GM23338 (cell line): Measurements from ENCODE around the gene UVRAG. TPM values are rescaled to one million over a fixed set of nuclear protein-coding genes. Genes with fewer than 3 reads are reported as not detected.

ENCODE experiments used
- ATAC-seq: fragments of 200-7000 bp; cut with Tn5 transposase; 3 replicates; pipeline ENCODE4 v1.9.1; 2020
- DNase-seq: peaks from one replicate; pipeline ENCODE4 v3.0.0-alpha.2; 2015; ENCODE audit warnings: low spot score
- H2AFZ ChIP-seq: fragments of 200-600 bp; sonication (generic); 2 replicates; pipeline ENCODE4 v1.8.0; 2016; ENCODE audit warnings: antibody characterized with exemption, mild to moderate bottlenecking, moderate library complexity
- H3F3A ChIP-seq: fragments of 200-600 bp; sonication (generic); replicated peaks from 2 replicates; pipeline ENCODE4 v1.8.0; 2017; ENCODE audit warnings: antibody characterized with exemption, mixed run types, low read depth
- H3K27ac ChIP-seq: fragments of 200-600 bp; sonication (generic); 2 replicates; pipeline ENCODE4 v1.6.1; 2016; ENCODE audit warnings: low read depth
- H3K27me3 ChIP-seq: fragments of 200-600 bp; sonication (generic); 2 replicates; pipeline ENCODE4 v1.8.0; 2016; ENCODE audit warnings: mild to moderate bottlenecking, mixed run types, moderate library complexity; ENCODE audit not compliant: insufficient read depth
- H3K36me3 ChIP-seq: fragments of 200-600 bp; sonication (generic); 2 replicates; pipeline ENCODE4 v1.8.0; 2016; ENCODE audit warnings: mild to moderate bottlenecking; ENCODE audit not compliant: insufficient read depth
- H3K4me1 ChIP-seq: fragments of 200-600 bp; sonication (generic); 2 replicates; pipeline ENCODE4 v1.8.0; 2016; ENCODE audit warnings: mild to moderate bottlenecking, moderate library complexity; ENCODE audit not compliant: insufficient read depth
- H3K4me2 ChIP-seq: fragments of 200-600 bp; sonication (generic); 2 replicates; pipeline ENCODE4 v1.7.1; 2017; ENCODE audit warnings: mixed run types
- H3K4me3 ChIP-seq: fragments of 200-600 bp; sonication (generic); 2 replicates; pipeline ENCODE4 v1.6.1; 2016; ENCODE audit warnings: mixed run types
- H3K79me2 ChIP-seq: fragments of 200-600 bp; sonication (generic); replicated peaks from 2 replicates; pipeline ENCODE4 v1.8.0; 2017; ENCODE audit warnings: mild to moderate bottlenecking; ENCODE audit not compliant: insufficient read depth
- H3K9me2 ChIP-seq: fragments of 200-600 bp; sonication (generic); 2 replicates; pipeline ENCODE4 v1.8.0; 2017; ENCODE audit not compliant: insufficient read depth
- H4K20me1 ChIP-seq: fragments of 200-600 bp; sonication (generic); replicated peaks from 2 replicates; pipeline ENCODE4 v1.8.0; 2017; ENCODE audit warnings: mild to moderate bottlenecking; ENCODE audit not compliant: insufficient read depth
- H3K27ac Mint-ChIP-seq: 2 replicates; pipeline ENCODE4 v1.8.0; 2020; ENCODE audit warnings: inconsistent platforms, mild to moderate bottlenecking, moderate library complexity, mixed read lengths
- H3K27me3 Mint-ChIP-seq: 3 replicates; pipeline ENCODE4 v1.8.0; 2022; ENCODE audit warnings: low read depth, mild to moderate bottlenecking, moderate library complexity, mixed read lengths, inconsistent platforms; ENCODE audit not compliant: insufficient read depth, poor library complexity
- H3K36me3 Mint-ChIP-seq: 3 replicates; pipeline ENCODE4 v1.8.0; 2021; ENCODE audit warnings: low read depth, mild to moderate bottlenecking, inconsistent platforms, moderate library complexity, mixed read lengths
- H3K4me1 Mint-ChIP-seq: 3 replicates; pipeline ENCODE4 v1.8.0; 2020; ENCODE audit warnings: mild to moderate bottlenecking, inconsistent platforms, mixed read lengths
- H3K4me3 Mint-ChIP-seq: 3 replicates; pipeline ENCODE4 v1.8.0; 2021; ENCODE audit warnings: moderate library complexity, mild to moderate bottlenecking, inconsistent platforms, mixed read lengths
- H3K9me3 Mint-ChIP-seq: 3 replicates; pipeline ENCODE4 v1.8.0; 2020; ENCODE audit warnings: moderate library complexity, mild to moderate bottlenecking, inconsistent platforms, mixed read lengths
- CREB1 ChIP-seq: fragments of 250-450 bp; sonication (Bioruptor Pico); IDR thresholded peaks from 2 replicates; pipeline ENCODE4 v1.5.0; 2020; ENCODE audit warnings: low read depth, mild to moderate bottlenecking, moderate library complexity
- ETS1 ChIP-seq: IDR thresholded peaks from 2 replicates; pipeline ENCODE4 v1.6.1; 2016; ENCODE audit warnings: antibody characterized with exemption
- EZH2 ChIP-seq: fragments of 200-600 bp; sonication (generic); IDR thresholded peaks from one replicate; pipeline ENCODE4 v1.8.0; 2017; ENCODE audit warnings: antibody characterized with exemption, mild to moderate bottlenecking, low read depth; ENCODE audit not compliant: unreplicated experiment
- EZH2phosphoT487 ChIP-seq: fragments of 200-600 bp; sonication (generic); IDR thresholded peaks from one replicate; pipeline ENCODE4 v1.8.1; 2018; ENCODE audit warnings: antibody characterized with exemption; ENCODE audit not compliant: unreplicated experiment
- POLR2AphosphoS5 ChIP-seq: IDR thresholded peaks from 2 replicates; pipeline ENCODE4 v1.6.1; 2016; ENCODE audit warnings: antibody characterized with exemption, low read depth
- STAT1 ChIP-seq: IDR thresholded peaks from one replicate; pipeline ENCODE4 v1.6.1; 2016; ENCODE audit warnings: antibody characterized with exemption; ENCODE audit not compliant: unreplicated experiment
- ZNF114 ChIP-seq: fragments of 250-450 bp; sonication (Bioruptor Pico); IDR thresholded peaks from 2 replicates; pipeline ENCODE4 v1.5.0; 2020; ENCODE audit warnings: mild to moderate bottlenecking, moderate library complexity
- ZNF331 ChIP-seq: fragments of 250-450 bp; sonication (Bioruptor Pico); IDR thresholded peaks from 2 replicates; pipeline ENCODE4 v1.5.0; 2020; ENCODE audit warnings: low read depth, mild to moderate bottlenecking, moderate library complexity
- polyA plus RNA-seq: library from polyadenylated mRNA; unstranded; fragments of >200 nt; fragmentation: Nextera tagmentation; extraction: Ambion mirVana; gene quantifications from 2 replicates; pipeline ENCODE4 v1.2.1, GENCODE V29; 2016
- total RNA-seq: library from RNA; depleted of rRNA; stranded (reverse); fragments of >200 nt; shearing (Covaris generic); gene quantifications from 2 replicates; pipeline ENCODE4 v1.2.3, GENCODE V29; 2014
- TF ChIP-seq, protein P1 (sequence below): fragments of 250-450 bp; sonication (Bioruptor Pico); IDR thresholded peaks from 2 replicates; pipeline ENCODE4 v1.5.0; 2020; ENCODE audit warnings: mild to moderate bottlenecking, moderate library complexity

UVRAG gene
- total and polyA plus RNA-seq, 2 experiments from 2014 or later: 15.3 to 17.4 TPM

DNA sequence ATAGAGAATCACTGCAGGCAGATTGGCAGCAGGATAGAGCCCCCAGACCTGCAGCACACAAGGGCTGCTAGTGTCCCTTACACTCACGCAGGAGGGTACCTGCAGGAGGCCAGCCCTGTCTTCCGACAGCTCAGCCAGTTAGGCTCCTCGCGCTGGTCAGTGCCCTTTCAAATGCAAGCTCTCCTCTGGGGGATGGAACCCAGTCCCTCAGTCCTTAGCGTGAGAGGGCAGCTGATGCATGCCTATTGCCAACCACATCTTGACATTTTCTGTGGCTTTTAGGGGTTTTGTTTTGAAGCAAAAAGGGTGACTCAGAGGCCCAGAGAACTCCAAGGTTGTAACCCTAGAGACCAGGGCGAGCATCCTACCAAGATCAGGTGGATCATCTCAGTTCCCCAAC lies 351.3 kb downstream of the UVRAG start:
- Histone ChIP-seq H3K27me3 (peaks cover 5% of the 10 kb centered on the region; the same call in 1 of the 2 replicates), H4K20me1 (no peaks in the 10 kb centered on the region), H3K4me3 (no peak overlapping the region), H3F3A (no peaks in the 10 kb centered on the region), H2AFZ (no peak overlapping the region), H3K4me2 (no peak overlapping the region), H3K27ac (no peak overlapping the region), H3K4me1 (no peaks in the 10 kb centered on the region), H3K9me2 (no peaks in the 10 kb centered on the region), H3K79me2 (no peaks in the 10 kb centered on the region), H3K36me3 (no peaks in the 10 kb centered on the region)
- TF ChIP-seq CREB1 (CRISPR knock-in tag) (no peak), STAT1 (no peak), EZH2 (no peak), EZH2phosphoT487 (no peak), POLR2AphosphoS5 (no peak), ZNF114 (CRISPR knock-in tag) (no peak), ZNF331 (CRISPR knock-in tag) (no peak), ETS1 (no peak)
- TF ChIP-seq, protein P1, sequence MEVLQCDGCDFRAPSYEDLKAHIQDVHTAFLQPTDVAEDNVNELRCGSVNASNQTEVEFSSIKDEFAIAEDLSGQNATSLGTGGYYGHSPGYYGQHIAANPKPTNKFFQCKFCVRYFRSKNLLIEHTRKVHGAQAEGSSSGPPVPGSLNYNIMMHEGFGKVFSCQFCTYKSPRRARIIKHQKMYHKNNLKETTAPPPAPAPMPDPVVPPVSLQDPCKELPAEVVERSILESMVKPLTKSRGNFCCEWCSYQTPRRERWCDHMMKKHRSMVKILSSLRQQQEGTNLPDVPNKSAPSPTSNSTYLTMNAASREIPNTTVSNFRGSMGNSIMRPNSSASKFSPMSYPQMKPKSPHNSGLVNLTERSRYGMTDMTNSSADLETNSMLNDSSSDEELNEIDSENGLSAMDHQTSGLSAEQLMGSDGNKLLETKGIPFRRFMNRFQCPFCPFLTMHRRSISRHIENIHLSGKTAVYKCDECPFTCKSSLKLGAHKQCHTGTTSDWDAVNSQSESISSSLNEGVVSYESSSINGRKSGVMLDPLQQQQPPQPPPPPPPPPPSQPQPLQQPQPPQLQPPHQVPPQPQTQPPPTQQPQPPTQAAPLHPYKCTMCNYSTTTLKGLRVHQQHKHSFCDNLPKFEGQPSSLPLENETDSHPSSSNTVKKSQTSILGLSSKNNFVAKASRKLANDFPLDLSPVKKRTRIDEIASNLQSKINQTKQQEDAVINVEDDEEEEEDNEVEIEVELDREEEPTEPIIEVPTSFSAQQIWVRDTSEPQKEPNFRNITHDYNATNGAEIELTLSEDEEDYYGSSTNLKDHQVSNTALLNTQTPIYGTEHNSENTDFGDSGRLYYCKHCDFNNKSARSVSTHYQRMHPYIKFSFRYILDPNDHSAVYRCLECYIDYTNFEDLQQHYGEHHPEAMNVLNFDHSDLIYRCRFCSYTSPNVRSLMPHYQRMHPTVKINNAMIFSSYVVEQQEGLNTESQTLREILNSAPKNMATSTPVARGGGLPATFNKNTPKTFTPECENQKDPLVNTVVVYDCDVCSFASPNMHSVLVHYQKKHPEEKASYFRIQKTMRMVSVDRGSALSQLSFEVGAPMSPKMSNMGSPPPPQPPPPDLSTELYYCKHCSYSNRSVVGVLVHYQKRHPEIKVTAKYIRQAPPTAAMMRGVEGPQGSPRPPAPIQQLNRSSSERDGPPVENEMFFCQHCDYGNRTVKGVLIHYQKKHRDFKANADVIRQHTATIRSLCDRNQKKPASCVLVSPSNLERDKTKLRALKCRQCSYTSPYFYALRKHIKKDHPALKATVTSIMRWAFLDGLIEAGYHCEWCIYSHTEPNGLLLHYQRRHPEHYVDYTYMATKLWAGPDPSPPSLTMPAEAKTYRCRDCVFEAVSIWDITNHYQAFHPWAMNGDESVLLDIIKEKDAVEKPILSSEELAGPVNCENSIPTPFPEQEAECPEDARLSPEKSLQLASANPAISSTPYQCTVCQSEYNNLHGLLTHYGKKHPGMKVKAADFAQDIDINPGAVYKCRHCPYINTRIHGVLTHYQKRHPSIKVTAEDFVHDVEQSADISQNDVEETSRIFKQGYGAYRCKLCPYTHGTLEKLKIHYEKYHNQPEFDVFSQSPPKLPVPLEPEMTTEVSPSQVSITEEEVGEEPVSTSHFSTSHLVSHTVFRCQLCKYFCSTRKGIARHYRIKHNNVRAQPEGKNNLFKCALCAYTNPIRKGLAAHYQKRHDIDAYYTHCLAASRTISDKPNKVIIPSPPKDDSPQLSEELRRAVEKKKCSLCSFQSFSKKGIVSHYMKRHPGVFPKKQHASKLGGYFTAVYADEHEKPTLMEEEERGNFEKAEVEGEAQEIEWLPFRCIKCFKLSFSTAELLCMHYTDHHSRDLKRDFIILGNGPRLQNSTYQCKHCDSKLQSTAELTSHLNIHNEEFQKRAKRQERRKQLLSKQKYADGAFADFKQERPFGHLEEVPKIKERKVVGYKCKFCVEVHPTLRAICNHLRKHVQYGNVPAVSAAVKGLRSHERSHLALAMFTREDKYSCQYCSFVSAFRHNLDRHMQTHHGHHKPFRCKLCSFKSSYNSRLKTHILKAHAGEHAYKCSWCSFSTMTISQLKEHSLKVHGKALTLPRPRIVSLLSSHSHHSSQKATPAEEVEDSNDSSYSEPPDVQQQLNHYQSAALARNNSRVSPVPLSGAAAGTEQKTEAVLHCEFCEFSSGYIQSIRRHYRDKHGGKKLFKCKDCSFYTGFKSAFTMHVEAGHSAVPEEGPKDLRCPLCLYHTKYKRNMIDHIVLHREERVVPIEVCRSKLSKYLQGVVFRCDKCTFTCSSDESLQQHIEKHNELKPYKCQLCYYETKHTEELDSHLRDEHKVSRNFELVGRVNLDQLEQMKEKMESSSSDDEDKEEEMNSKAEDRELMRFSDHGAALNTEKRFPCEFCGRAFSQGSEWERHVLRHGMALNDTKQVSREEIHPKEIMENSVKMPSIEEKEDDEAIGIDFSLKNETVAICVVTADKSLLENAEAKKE: no peak
- Mint-ChIP-seq H3K27me3 (peaks cover 27% of the 10 kb centered on the region), H3K27ac (no peak overlapping the region), H3K4me3 (no peak overlapping the region), H3K36me3 (no peaks in the 10 kb centered on the region), H3K4me1 (no peaks in the 10 kb centered on the region), H3K9me3 (no peaks in the 10 kb centered on the region)
- ATAC-seq: peak; percentile 86
- DNase-seq: peak; percentile 30
